Psoas muscle (tissue), 8 donors: ENCODE data around the gene RAD51B. TPM values are rescaled to one million over a fixed set of nuclear protein-coding genes. Genes with fewer than 3 reads are reported as not detected.

Experiments used
- ATAC-seq, 4 donors: fragments of 200-7000 bp; cut with Tn5 transposase; one replicate each; pipeline ENCODE4 v1.9.1; 2020; ENCODE audit warnings: moderate library complexity in 3 of 4, mild to moderate bottlenecking in 2 of 4
- DNase-seq, 2 donors: peaks; one replicate each; pipeline ENCODE4 v3.0.0-alpha.2; 2020
- H3K27ac ChIP-seq: fragments of 200-600 bp; one replicate; pipeline ENCODE4 v1.8.0; 2022
- H3K27me3 ChIP-seq, 3 donors: fragments of 200-600 bp in 1 of 3; one replicate each; pipeline versions ENCODE4 v1.6.1 to v1.8.0; 2013 to 2022; ENCODE audit warnings: low read length in 2 of 3, mild to moderate bottlenecking in 2 of 3, moderate library complexity in 1 of 3; ENCODE audit not compliant: insufficient read depth in 3 of 3
- H3K36me3 ChIP-seq, 2 donors: fragments of 200-600 bp in 1 of 2; one replicate each; pipeline versions ENCODE4 v1.6.1 to v1.8.0; 2013 to 2022; ENCODE audit warnings: low read depth in 1 of 2, mild to moderate bottlenecking in 1 of 2, moderate library complexity in 1 of 2; ENCODE audit not compliant: insufficient read depth in 1 of 2
- H3K4me1 ChIP-seq: fragments of 200-600 bp; one replicate; pipeline ENCODE4 v1.8.0; 2022
- H3K4me3 ChIP-seq: fragments of 200-600 bp; one replicate; pipeline ENCODE4 v1.8.0; 2022; ENCODE audit warnings: mild to moderate bottlenecking
- H3K9me3 ChIP-seq: fragments of 200-600 bp; one replicate; pipeline ENCODE4 v1.8.0; 2022
- WGBS, 3 donors: extraction: QIAGEN DNeasy Blood & Tissue Kit; methylation state at CpG; one replicate each; pipeline versions ENCODE4 v1.1.6 to v1.1.7; 2013; 5-methylcytosine and 5-hydroxymethylcytosine counted together
- intact Hi-C, 2 donors: fragments of 100-400 bp; cut with DNase I; formaldehyde crosslinking; loops; one replicate each; pipeline versions ENCODE4 v1.11.0 to v1.14.2; 2022
- polyA plus RNA-seq, 3 donors: library from polyadenylated mRNA; stranded (reverse); fragments of 200-250 nt; gene quantifications; one replicate each; pipeline ENCODE4 v1.2.3, GENCODE V29; 2013
- total RNA-seq, 4 donors: library from RNA; stranded (reverse); fragmentation: NEBNext Ultra II Directional in 2 of 4; extraction: Animal tissue kit (Norgen Biotek cat#: 25700) in 2 of 4; gene quantifications; one replicate each; pipeline versions ENCODE4 v1.2.1 to v1.2.4, GENCODE V29; 2021 to 2023
- TF ChIP-seq, protein P1 (sequence below): fragments of 200-600 bp; IDR thresholded peaks from one replicate; pipeline ENCODE4 v1.8.0; 2022; ENCODE audit warnings: antibody characterized with exemption
- donor health status: healthy with polysubstance abuse.
- donor health status: DM: no; HTN: no; CAD: no; lungs with moderate emphysema.
- donor health status: Bipolar disorder and iron deficiency.
- donor health status: healthy.
- donor health status: DM: yes; HTN: yes; CAD: no.
- donor health status: DM: no; HTN: no; CAD: no.
- donor health status: DM: no; HTN: no; CAD: no.
- donor health status: DM: yes; HTN: yes; CAD: no.

Gene RAD51B
- total and polyA plus RNA-seq, 7 donors: 0.60 to 7.2 (median 2.2) TPM

DNA sequence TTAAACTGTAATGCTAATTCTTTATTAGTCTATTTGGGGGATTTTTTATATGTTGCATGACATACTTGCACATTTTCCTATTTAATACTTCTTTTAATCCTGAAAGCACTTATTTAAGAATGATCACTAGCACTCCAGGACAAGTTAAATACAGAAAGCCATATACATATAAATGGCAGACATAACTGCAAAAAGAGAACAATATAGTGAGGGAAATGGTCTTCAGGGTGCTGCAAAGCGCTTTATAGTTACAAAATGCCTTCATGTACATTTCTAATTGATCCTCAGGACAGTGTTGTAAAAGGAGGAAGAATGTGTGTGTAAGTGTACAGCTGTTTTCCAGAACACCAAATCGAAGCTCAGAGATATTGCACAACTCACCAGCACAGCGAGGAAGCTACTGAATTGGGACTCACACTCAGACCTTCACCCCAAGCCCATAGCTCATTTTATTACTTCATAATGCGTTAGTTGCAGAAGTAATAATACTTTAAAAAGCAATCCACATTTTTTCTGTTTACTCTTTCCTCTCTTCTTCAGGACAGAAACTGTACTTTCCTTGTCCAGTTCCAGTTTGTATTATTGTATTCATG lies 428.2 kb downstream of the RAD51B start:
- no peak overlapping the region for H3K4me3 ChIP-seq
- no peak for DNase-seq
- TF ChIP-seq, protein P1, sequence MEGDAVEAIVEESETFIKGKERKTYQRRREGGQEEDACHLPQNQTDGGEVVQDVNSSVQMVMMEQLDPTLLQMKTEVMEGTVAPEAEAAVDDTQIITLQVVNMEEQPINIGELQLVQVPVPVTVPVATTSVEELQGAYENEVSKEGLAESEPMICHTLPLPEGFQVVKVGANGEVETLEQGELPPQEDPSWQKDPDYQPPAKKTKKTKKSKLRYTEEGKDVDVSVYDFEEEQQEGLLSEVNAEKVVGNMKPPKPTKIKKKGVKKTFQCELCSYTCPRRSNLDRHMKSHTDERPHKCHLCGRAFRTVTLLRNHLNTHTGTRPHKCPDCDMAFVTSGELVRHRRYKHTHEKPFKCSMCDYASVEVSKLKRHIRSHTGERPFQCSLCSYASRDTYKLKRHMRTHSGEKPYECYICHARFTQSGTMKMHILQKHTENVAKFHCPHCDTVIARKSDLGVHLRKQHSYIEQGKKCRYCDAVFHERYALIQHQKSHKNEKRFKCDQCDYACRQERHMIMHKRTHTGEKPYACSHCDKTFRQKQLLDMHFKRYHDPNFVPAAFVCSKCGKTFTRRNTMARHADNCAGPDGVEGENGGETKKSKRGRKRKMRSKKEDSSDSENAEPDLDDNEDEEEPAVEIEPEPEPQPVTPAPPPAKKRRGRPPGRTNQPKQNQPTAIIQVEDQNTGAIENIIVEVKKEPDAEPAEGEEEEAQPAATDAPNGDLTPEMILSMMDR: no peak
- no peak for ATAC-seq
- H3K4me1 ChIP-seq: peaks cover 84% of the 10 kb centered on the region
- 44 to 53% (median 50%) methylated on average over 4 of the region's 4 CpGs for WGBS, 3 donors
- H3K36me3 ChIP-seq: no peaks in the 10 kb centered on the region
- intact Hi-C loops: loop anchor here (1.0 to 10.0 kb wide), 8 partner anchors 55 to 570 kb away; partner anchors contain the start of gene ZFP36L1 (in 2 of the 2)
- no peaks in the 10 kb centered on the region for H3K27me3 ChIP-seq
- H3K27ac ChIP-seq: peak overlapping the region; percentile 89
- H3K9me3 ChIP-seq: no peaks in the 10 kb centered on the region

DNA sequence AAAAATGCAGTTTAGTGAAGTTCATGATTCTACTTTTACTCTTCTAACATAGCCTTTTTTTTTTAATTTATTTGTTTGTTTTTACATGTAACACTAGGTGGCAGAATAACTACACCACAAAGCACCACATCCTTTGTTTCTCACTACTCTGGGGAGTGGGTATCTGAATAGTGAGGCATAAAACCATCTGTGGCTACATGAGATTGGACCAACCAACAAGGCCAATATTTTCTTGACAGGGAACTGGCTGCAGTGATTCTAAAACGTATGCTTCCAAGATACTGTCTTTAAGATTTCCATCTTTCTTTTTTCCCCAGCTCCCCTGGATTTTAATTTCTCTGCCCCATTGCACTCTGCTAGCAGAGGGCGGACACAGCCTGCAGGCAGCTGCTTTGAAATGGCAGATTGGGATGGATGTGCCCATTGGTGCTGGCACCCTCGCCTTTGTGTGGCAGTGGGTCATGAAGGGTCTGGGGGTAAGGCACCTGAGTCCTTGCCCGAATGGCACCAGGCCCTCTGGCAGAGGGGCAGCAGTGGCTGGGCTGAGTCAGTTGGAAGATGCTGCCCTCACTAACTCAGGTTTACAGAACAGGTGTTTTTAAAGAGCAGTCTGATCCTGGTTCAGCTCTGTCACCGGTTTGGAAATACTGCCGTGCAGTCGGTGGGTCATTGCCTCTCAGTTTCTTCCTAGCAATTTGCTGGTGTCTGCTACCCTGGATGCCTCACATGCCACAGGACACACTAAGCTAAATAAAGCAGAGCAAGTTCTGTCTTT lies 429.1 kb downstream of the RAD51B start:
- Histone ChIP-seq H3K27ac (peak overlapping the region; percentile 89), H3K27me3 (no peaks in the 10 kb centered on the region), H3K4me1 (peaks cover 75% of the 10 kb centered on the region), H3K4me3 (no peak overlapping the region), H3K36me3 (no peaks in the 10 kb centered on the region), H3K9me3 (no peaks in the 10 kb centered on the region)
- ATAC-seq (peak; percentile 87 to 92 (median 88)), DNase-seq (peak; percentile 49 to 79)
- WGBS, 3 donors: 18 to 24% (median 21%) methylated on average over 7 of the region's 7 CpGs
- TF ChIP-seq, protein P1: peak; percentile 69
- intact Hi-C loops: loop anchor here (1.0 to 10.0 kb wide), 9 partner anchors 56 to 569 kb away; partner anchors contain the start of gene ZFP36L1 (in 2 of the 2)

DNA sequence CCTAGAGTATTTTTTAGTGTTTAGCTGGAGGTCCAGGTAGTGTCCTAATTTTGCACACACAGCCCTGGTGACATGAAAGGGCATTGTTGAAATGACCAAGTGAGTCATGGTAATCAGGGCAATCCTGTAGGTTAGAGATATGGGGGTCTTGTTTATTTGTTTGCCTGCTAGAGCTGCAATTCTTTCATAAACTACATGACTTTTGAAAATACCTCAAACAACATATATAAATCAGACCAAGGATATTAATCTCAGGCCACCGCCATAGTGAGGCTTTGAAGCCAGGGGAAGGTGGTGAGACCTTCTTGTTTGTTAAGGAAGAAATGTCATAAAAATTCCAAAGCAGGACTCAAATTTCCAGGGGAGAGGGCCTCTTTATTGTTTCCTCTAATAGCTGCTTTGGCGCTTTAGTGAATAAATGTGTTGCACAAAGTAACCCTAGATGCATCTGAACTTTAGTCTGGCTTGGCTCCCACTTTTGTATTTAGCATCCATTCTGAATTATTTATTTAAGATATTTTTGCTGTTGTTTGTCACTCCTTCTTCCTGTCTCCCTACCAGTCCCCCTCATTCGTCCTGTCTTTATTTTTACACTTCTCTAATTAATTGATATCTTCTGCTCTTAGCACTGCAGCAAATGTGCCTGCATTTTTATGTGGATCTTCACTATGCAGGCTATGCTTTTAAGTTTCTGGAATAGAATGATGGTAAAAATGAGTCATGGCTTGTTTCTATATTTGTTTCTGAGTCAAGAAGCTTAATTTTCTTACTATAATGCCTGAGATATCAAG lies 430.3 kb downstream of the RAD51B start:
- Histone ChIP-seq H3K4me1 (peaks cover 64% of the 10 kb centered on the region), H3K36me3 (no peaks in the 10 kb centered on the region), H3K27me3 (no peaks in the 10 kb centered on the region), H3K27ac (peak overlapping the region; percentile 89), H3K4me3 (peak overlapping the region; percentile 8), H3K9me3 (no peaks in the 10 kb centered on the region)
- intact Hi-C loops: loop anchor here (1.0 to 10.0 kb wide), 8 partner anchors 58 to 543 kb away; partner anchors contain the start of gene ZFP36L1 (in 2 of the 2)
- TF ChIP-seq, protein P1: no peak
- ATAC-seq (peak; percentile 15 to 46 (median 33)), DNase-seq (no peak)
- WGBS, 3 donors: 21 to 40% (median 27%) methylated on average over 3 of the region's 3 CpGs

DNA sequence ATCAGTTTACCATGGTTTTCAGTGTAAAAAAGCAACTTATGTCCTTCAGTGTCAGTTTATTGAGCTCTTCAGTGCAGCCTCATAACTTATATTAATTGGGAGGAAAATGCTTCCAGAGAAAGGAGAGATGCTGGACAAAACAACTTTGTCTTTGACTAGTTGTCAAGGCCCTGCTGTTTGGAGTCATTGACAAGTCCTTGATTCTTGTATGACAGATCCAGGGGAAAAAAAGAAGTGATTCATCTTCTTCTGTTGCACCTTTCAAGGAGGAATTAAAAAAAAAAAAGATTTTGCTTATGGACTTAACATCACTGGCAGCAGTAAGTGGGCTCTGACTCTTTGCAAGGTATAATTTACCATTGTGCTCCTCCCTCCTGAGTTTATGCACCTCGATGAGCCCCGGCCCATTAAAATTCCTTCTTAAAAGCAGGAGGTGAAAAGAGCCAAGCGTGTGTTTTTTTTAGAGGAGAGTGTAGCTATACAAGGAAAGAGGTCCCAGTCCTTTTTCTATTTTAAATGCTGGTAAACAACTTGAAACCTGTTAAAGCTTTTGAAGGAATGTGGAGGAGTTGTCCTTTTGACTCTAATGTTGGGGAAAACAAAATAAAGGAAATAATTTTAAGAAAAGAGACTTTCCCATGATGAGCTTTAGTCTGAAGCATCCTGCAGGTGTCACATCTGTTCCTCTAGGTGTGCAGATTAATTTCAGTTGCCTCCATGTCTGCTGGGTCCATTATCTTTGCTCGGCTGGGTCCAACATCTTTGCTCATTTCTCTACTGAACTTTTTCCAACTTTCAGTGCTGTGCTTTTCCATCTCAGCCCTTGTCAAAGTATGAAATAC lies 431.6 kb downstream of the RAD51B start:
- 45 to 57% (median 50%) methylated on average over 4 of the region's 4 CpGs for WGBS, 3 donors
- no peaks in the 10 kb centered on the region for H3K9me3 ChIP-seq
- no peaks in the 10 kb centered on the region for H3K27me3 ChIP-seq
- H3K36me3 ChIP-seq: no peaks in the 10 kb centered on the region
- peak overlapping the region; percentile 89 for H3K27ac ChIP-seq
- H3K4me3 ChIP-seq: no peak overlapping the region
- intact Hi-C loops: no loop called here
- TF ChIP-seq, protein P1: no peak
- H3K4me1 ChIP-seq: peaks cover 51% of the 10 kb centered on the region
- DNase-seq (no peak), ATAC-seq (no peak)
